Mesendoderm (in vitro differentiated cells): ENCODE results near the gene PLIN1.

Experiments
- DNase-seq: peaks from one replicate; pipeline ENCODE4 v3.0.0; 2013
- H2AK5ac ChIP-seq: 2 replicates; pipeline ENCODE4 v1.6.1; 2013; ENCODE audit warnings: low read length, inconsistent platforms
- H2BK120ac ChIP-seq: 2 replicates; pipeline ENCODE4 v1.6.1; 2013; ENCODE audit warnings: low read depth, mild to moderate bottlenecking, low read length, moderate library complexity, mixed read lengths
- H2BK15ac ChIP-seq: replicated peaks from 2 replicates; pipeline ENCODE4 v1.6.1; 2013; ENCODE audit warnings: low read depth, mild to moderate bottlenecking, moderate library complexity
- H2BK5ac ChIP-seq: 2 replicates; pipeline ENCODE4 v1.6.1; 2013; ENCODE audit warnings: low read length, inconsistent platforms
- H3K18ac ChIP-seq: 2 replicates; pipeline ENCODE4 v1.6.1; 2013; ENCODE audit warnings: mild to moderate bottlenecking, low read length, mixed read lengths
- H3K23ac ChIP-seq: one replicate; pipeline ENCODE4 v1.6.1; 2013; ENCODE audit warnings: low read length
- H3K27ac ChIP-seq: 2 replicates; pipeline ENCODE4 v1.5.1; 2013; ENCODE audit warnings: low read depth, mild to moderate bottlenecking, inconsistent platforms, low read length, moderate library complexity
- H3K27me3 ChIP-seq: 2 replicates; pipeline ENCODE4 v1.6.1; 2013; ENCODE audit warnings: low read length, control low read depth, mild to moderate bottlenecking, inconsistent platforms; ENCODE audit not compliant: insufficient read depth, poor library complexity
- H3K36me3 ChIP-seq: 2 replicates; pipeline ENCODE4 v1.6.1; 2013; ENCODE audit warnings: low read length, inconsistent platforms; ENCODE audit not compliant: control insufficient read depth, insufficient read depth
- H3K4ac ChIP-seq: one replicate; pipeline ENCODE4 v1.6.1; 2013; ENCODE audit warnings: low read depth, mild to moderate bottlenecking, low read length, moderate library complexity
- H3K4me1 ChIP-seq: 2 replicates; pipeline ENCODE4 v1.6.1; 2013; ENCODE audit warnings: low read depth, low read length, inconsistent platforms; ENCODE audit not compliant: control insufficient read depth
- H3K4me2 ChIP-seq: 2 replicates; pipeline ENCODE4 v1.6.1; 2013; ENCODE audit warnings: low read length
- H3K4me3 ChIP-seq: 2 replicates; pipeline ENCODE4 v1.5.1; 2013; ENCODE audit warnings: mild to moderate bottlenecking, low read length
- H3K56ac ChIP-seq: one replicate; pipeline ENCODE4 v1.6.1; 2013; ENCODE audit warnings: low read length
- H3K79me1 ChIP-seq: 2 replicates; pipeline ENCODE4 v1.6.1; 2013; ENCODE audit warnings: low read length, inconsistent platforms
- H3K79me2 ChIP-seq: 2 replicates; pipeline ENCODE4 v1.6.1; 2013; ENCODE audit warnings: mild to moderate bottlenecking, low read length; ENCODE audit not compliant: control insufficient read depth, insufficient read depth
- H3K9ac ChIP-seq: 2 replicates; pipeline ENCODE4 v1.6.1; 2013; ENCODE audit warnings: low read length, inconsistent platforms
- H4K5ac ChIP-seq: one replicate; pipeline ENCODE4 v1.6.1; 2013; ENCODE audit warnings: low read length
- H4K8ac ChIP-seq: one replicate; pipeline ENCODE4 v1.6.1; 2013; ENCODE audit warnings: low read depth, mild to moderate bottlenecking, control low read depth, low read length, moderate library complexity
- WGBS: extraction: QIAGEN DNeasy Blood & Tissue Kit; methylation state at CpG from one replicate; pipeline ENCODE4 v1.1.7; 2013; ENCODE audit warnings: low lambda C conversion rate, missing lambda C conversion rate; ENCODE audit not compliant: insufficient coverage; ENCODE audit errors: extremely low coverage; 5-methylcytosine and 5-hydroxymethylcytosine counted together

Gene PLIN1

GRCh38 chr15:89652131-89652530, 27.0 kb downstream of the PLIN1 start:
- Histone ChIP-seq H3K79me2 (peaks cover 12% of the 10 kb centered on the region), H3K4me3 (no peak overlapping the region), H3K27me3 (no peaks in the 10 kb centered on the region), H3K9ac (no peak overlapping the region), H2BK5ac (no peak overlapping the region), H3K36me3 (no peaks in the 10 kb centered on the region), H3K4ac (no peak overlapping the region), H3K4me1 (peaks cover 2% of the 10 kb centered on the region), H4K8ac (no peak overlapping the region), H3K79me1 (peaks cover 22% of the 10 kb centered on the region), H4K5ac (no peak overlapping the region), H2AK5ac (no peak overlapping the region), H3K18ac (no peak overlapping the region), H2BK120ac (no peak overlapping the region), H3K27ac (no peak overlapping the region), H3K4me2 (no peak overlapping the region), H3K56ac (no peak overlapping the region), H3K23ac (no peak overlapping the region), H2BK15ac (no peak overlapping the region)
- no CpG with 5 or more reads among the region's 7 CpGs for WGBS
- no peak for DNase-seq

- Histone ChIP-seq H3K79me2 (peaks cover 12% of the 10 kb centered on the region), H2BK5ac (no peak overlapping the region), H2AK5ac (no peak overlapping the region), H3K18ac (no peak overlapping the region), H4K8ac (no peak overlapping the region), H3K4ac (no peak overlapping the region), H3K4me2 (no peak overlapping the region), H3K4me3 (no peak overlapping the region), H3K79me1 (peaks cover 22% of the 10 kb centered on the region), H3K27ac (no peak overlapping the region), H3K9ac (no peak overlapping the region), H3K27me3 (no peaks in the 10 kb centered on the region), H2BK120ac (no peak overlapping the region), H3K4me1 (no peaks in the 10 kb centered on the region), H2BK15ac (no peak overlapping the region), H4K5ac (no peak overlapping the region), H3K36me3 (peaks cover 2% of the 10 kb centered on the region), H3K23ac (no peak overlapping the region), H3K56ac (no peak overlapping the region)
- no CpG with 5 or more reads among the region's 15 CpGs for WGBS
- DNase-seq = no peak
Measured at GRCh38 chr15:89649716-89650115, 29.5 kb downstream of the PLIN1 start.

- no peak for DNase-seq
- Histone ChIP-seq H4K8ac (no peak overlapping the region), H3K4ac (no peak overlapping the region), H3K4me1 (no peaks in the 10 kb centered on the region), H3K4me2 (no peak overlapping the region), H2BK15ac (no peak overlapping the region), H3K27ac (no peak overlapping the region), H3K23ac (no peak overlapping the region), H2BK5ac (no peak overlapping the region), H3K9ac (no peak overlapping the region), H3K4me3 (no peak overlapping the region), H2AK5ac (no peak overlapping the region), H3K56ac (no peak overlapping the region), H3K27me3 (no peaks in the 10 kb centered on the region), H2BK120ac (no peak overlapping the region), H3K36me3 (peaks cover 2% of the 10 kb centered on the region), H3K79me2 (peaks cover 8% of the 10 kb centered on the region), H3K79me1 (peaks cover 16% of the 10 kb centered on the region), H4K5ac (no peak overlapping the region), H3K18ac (no peak overlapping the region)
- no CpG with 5 or more reads among the region's 37 CpGs for WGBS
Measured at GRCh38 chr15:89649013-89649625, 30.0 kb downstream of the PLIN1 start.

GRCh38 chr15:89648106-89649012, 30.8 kb downstream of the PLIN1 start:
- Histone ChIP-seq H3K79me1 (peaks cover 15% of the 10 kb centered on the region), H3K27me3 (no peaks in the 10 kb centered on the region), H3K27ac (no peak overlapping the region), H3K4me1 (no peaks in the 10 kb centered on the region), H3K18ac (no peak overlapping the region), H2BK5ac (no peak overlapping the region), H2AK5ac (no peak overlapping the region), H3K4ac (no peak overlapping the region), H4K8ac (no peak overlapping the region), H2BK120ac (no peak overlapping the region), H3K9ac (no peak overlapping the region), H3K4me2 (no peak overlapping the region), H2BK15ac (no peak overlapping the region), H3K79me2 (peaks cover 7% of the 10 kb centered on the region), H3K23ac (no peak overlapping the region), H3K56ac (no peak overlapping the region), H4K5ac (no peak overlapping the region), H3K4me3 (no peak overlapping the region), H3K36me3 (peaks cover 3% of the 10 kb centered on the region)
- no peak for DNase-seq
- WGBS = no CpG with 5 or more reads among the region's 102 CpGs

- Histone ChIP-seq H3K79me2 (no peaks in the 10 kb centered on the region), H3K18ac (no peak overlapping the region), H3K27me3 (no peaks in the 10 kb centered on the region), H3K4ac (no peak overlapping the region), H3K27ac (no peak overlapping the region), H3K4me1 (no peaks in the 10 kb centered on the region), H2AK5ac (no peak overlapping the region), H3K9ac (no peak overlapping the region), H2BK5ac (no peak overlapping the region), H2BK15ac (no peak overlapping the region), H3K23ac (no peak overlapping the region), H3K4me2 (no peak overlapping the region), H3K79me1 (peaks cover 6% of the 10 kb centered on the region), H3K4me3 (no peak overlapping the region), H2BK120ac (no peak overlapping the region), H3K56ac (no peak overlapping the region), H4K8ac (no peak overlapping the region), H3K36me3 (peaks cover 3% of the 10 kb centered on the region), H4K5ac (no peak overlapping the region)
- no CpG with 5 or more reads among the region's 25 CpGs for WGBS
- peak; percentile 75 for DNase-seq
Measured at GRCh38 chr15:89647191-89647851, 31.8 kb downstream of the PLIN1 start.
